GM19324 (cell line): Measurements from ENCODE around the gene C12orf57.

Experiments used
- ATAC-seq: cut with Tn5 transposase; IDR thresholded peaks from one replicate; pipeline ENCODE4 v1.9.1; 2021; ENCODE audit warnings: mild to moderate bottlenecking, moderate library complexity; ENCODE audit not compliant: unreplicated experiment, low FRiP score

Gene C12orf57

GRCh38 chr12:6963016-6963731, 19.4 kb downstream of the C12orf57 start:
- no peak for ATAC-seq

GRCh38 chr12:6963791-6964413, 20.1 kb downstream of the C12orf57 start:
- ATAC-seq = no peak

- ATAC-seq = no peak
Measured at GRCh38 chr12:6964605-6965025, 20.8 kb downstream of the C12orf57 start.

- ATAC-seq = no peak
Measured at GRCh38 chr12:6965026-6965661, 21.3 kb downstream of the C12orf57 start.

GRCh38 chr12:6965714-6966113, 21.9 kb downstream of the C12orf57 start:
- no peak for ATAC-seq

GRCh38 chr12:6966351-6966750, 22.5 kb downstream of the C12orf57 start:
- ATAC-seq = no peak

GRCh38 chr12:6967651-6968100, 23.9 kb downstream of the C12orf57 start:
- ATAC-seq = no peak

- no peak for ATAC-seq
Measured at GRCh38 chr12:6968426-6968825, 24.6 kb downstream of the C12orf57 start.

GRCh38 chr12:6970096-6970527, 26.3 kb downstream of the C12orf57 start:
- peak; percentile 10 for ATAC-seq

- ATAC-seq = no peak
Measured at GRCh38 chr12:6974180-6974579, 30.4 kb downstream of the C12orf57 start.

- no peak for ATAC-seq
Measured at GRCh38 chr12:6975297-6976032, 31.6 kb downstream of the C12orf57 start.

GRCh38 chr12:6977653-6978052, 33.8 kb downstream of the C12orf57 start:
- no peak for ATAC-seq

- no peak for ATAC-seq
Measured at GRCh38 chr12:6978188-6978587, 34.4 kb downstream of the C12orf57 start.

GRCh38 chr12:6978611-6979011, 34.8 kb downstream of the C12orf57 start:
- ATAC-seq = no peak

GRCh38 chr12:6979021-6979420, 35.2 kb downstream of the C12orf57 start:
- no peak for ATAC-seq

GRCh38 chr12:6979453-6979852, 35.6 kb downstream of the C12orf57 start:
- ATAC-seq = no peak

GRCh38 chr12:6980075-6980474, 36.3 kb downstream of the C12orf57 start:
- ATAC-seq = no peak

GRCh38 chr12:6980740-6981139, 36.9 kb downstream of the C12orf57 start:
- no peak for ATAC-seq

GRCh38 chr12:6981152-6982052, 37.6 kb downstream of the C12orf57 start:
- ATAC-seq = no peak

GRCh38 chr12:6982532-6982931, 38.7 kb downstream of the C12orf57 start:
- ATAC-seq = no peak
